CD14-positive monocyte (primary cell): Measurements from ENCODE around the gene GXYLT1. TPM values are rescaled to one million over a fixed set of nuclear protein-coding genes. Genes with fewer than 3 reads are reported as not detected.

Source experiments
- DNase-seq, 3 donors: peaks; one replicate each; pipeline ENCODE4 v3.0.0-alpha.2; 2011 to 2022
- H2AFZ ChIP-seq: 2 replicates; pipeline ENCODE4 v1.6.0; 2012; ENCODE audit warnings: mild to moderate bottlenecking, low read depth, low read length, inconsistent platforms; ENCODE audit not compliant: insufficient read depth, poor library complexity, severe bottlenecking
- H3K27ac ChIP-seq, 2 donors: 1 replicate in 1 of 2; 2 replicates in 1 of 2; pipeline ENCODE4 v1.5.1; 2012 to 2013; ENCODE audit warnings: low read length in 2 of 2, control low read depth in 1 of 2, inconsistent platforms in 1 of 2, low read depth in 1 of 2, mild to moderate bottlenecking in 1 of 2
- H3K27me3 ChIP-seq, 2 donors: one replicate each; pipeline versions ENCODE4 v1.6.0 to v1.6.1; 2011 to 2013; ENCODE audit warnings: low read length in 2 of 2; ENCODE audit not compliant: control insufficient read depth in 2 of 2, insufficient read depth in 2 of 2
- H3K36me3 ChIP-seq, 2 donors: replicated peaks in 1 of 2; 1 replicate in 1 of 2; 2 replicates in 1 of 2; pipeline versions ENCODE4 v1.5.1 to v1.6.1; 2012 to 2013; ENCODE audit warnings: low read length in 2 of 2, control low read depth in 1 of 2, inconsistent platforms in 1 of 2, mild to moderate bottlenecking in 1 of 2; ENCODE audit not compliant: insufficient read depth in 2 of 2, control insufficient read depth in 1 of 2
- H3K4me1 ChIP-seq, 2 donors: 1 replicate in 1 of 2; 2 replicates in 1 of 2; pipeline versions ENCODE4 v1.5.1 to v1.6.1; 2012 to 2013; ENCODE audit warnings: low read length in 2 of 2, control low read depth in 1 of 2, inconsistent platforms in 1 of 2, mild to moderate bottlenecking in 1 of 2, moderate library complexity in 1 of 2; ENCODE audit not compliant: insufficient read depth in 2 of 2, control insufficient read depth in 1 of 2
- H3K4me2 ChIP-seq: replicated peaks from 2 replicates; pipeline ENCODE3; 2012; ENCODE audit warnings: low read length, moderate library complexity, mild to moderate bottlenecking; ENCODE audit not compliant: poor library complexity, severe bottlenecking; ENCODE audit errors: extremely low read depth
- H3K4me3 ChIP-seq, 3 experiments: fragments of 200-600 bp in 1 of 3; sonication (generic) in 1 of 3; replicated peaks in 1 of 3; 1 replicate in 2 of 3; 2 replicates in 1 of 3; pipeline ENCODE4 v1.5.1; 2011 to 2013; ENCODE audit warnings: low read length in 3 of 3, mild to moderate bottlenecking in 3 of 3, control low read depth in 2 of 3, low read depth in 2 of 3, inconsistent platforms in 1 of 3, moderate library complexity in 1 of 3
- H3K79me2 ChIP-seq: 2 replicates; pipeline ENCODE4 v1.6.0; 2012; ENCODE audit warnings: mild to moderate bottlenecking, control low read depth, inconsistent platforms, low read length, moderate library complexity; ENCODE audit not compliant: insufficient read depth
- H3K9ac ChIP-seq: 2 replicates; pipeline ENCODE4 v1.6.0; 2017; ENCODE audit warnings: low read length, mild to moderate bottlenecking; ENCODE audit not compliant: insufficient read depth, poor library complexity, severe bottlenecking
- H3K9me3 ChIP-seq, 2 donors: replicated peaks in 1 of 2; 1 replicate in 1 of 2; 2 replicates in 1 of 2; pipeline versions ENCODE4 v1.5.1 to v1.6.1; 2012 to 2013; ENCODE audit warnings: low read length in 2 of 2, control low read depth in 1 of 2; ENCODE audit not compliant: control insufficient read depth in 1 of 2, insufficient read depth in 1 of 2
- H4K20me1 ChIP-seq: 2 replicates; pipeline ENCODE4 v1.6.0; 2012; ENCODE audit warnings: mild to moderate bottlenecking, low read length, control low read depth, moderate library complexity; ENCODE audit not compliant: insufficient read depth
- H3K27ac Mint-ChIP-seq, 7 donors: one replicate each; pipeline ENCODE4 v1.8.0; 2020; ENCODE audit warnings: mild to moderate bottlenecking in 7 of 7, mixed read lengths in 7 of 7, moderate library complexity in 6 of 7, inconsistent platforms in 2 of 7
- H3K27me3 Mint-ChIP-seq, 3 donors: one replicate each; pipeline ENCODE4 v1.8.0; 2021 to 2022; ENCODE audit warnings: low read depth in 3 of 3, mild to moderate bottlenecking in 3 of 3, mixed read lengths in 3 of 3, moderate library complexity in 3 of 3, inconsistent platforms in 1 of 3
- H3K36me3 Mint-ChIP-seq, 2 donors: one replicate each; pipeline ENCODE4 v1.8.0; 2020; ENCODE audit warnings: mixed read lengths in 2 of 2, inconsistent platforms in 1 of 2, mild to moderate bottlenecking in 1 of 2
- H3K4me1 Mint-ChIP-seq: one replicate; pipeline ENCODE4 v1.8.0; 2020; ENCODE audit warnings: mild to moderate bottlenecking, mixed read lengths
- H3K4me3 Mint-ChIP-seq, 2 donors: one replicate each; pipeline ENCODE4 v1.8.0; 2020; ENCODE audit warnings: mild to moderate bottlenecking in 2 of 2, mixed read lengths in 2 of 2, moderate library complexity in 1 of 2
- H3K9me3 Mint-ChIP-seq, 7 donors: one replicate each; pipeline ENCODE4 v1.8.0; 2020 to 2022; ENCODE audit warnings: mixed read lengths in 7 of 7, mild to moderate bottlenecking in 6 of 7, moderate library complexity in 6 of 7, inconsistent platforms in 2 of 7
- CTCF ChIP-seq: fragments of 200-600 bp; IDR thresholded peaks from one replicate; pipeline ENCODE4 v1.8.0; 2022; ENCODE audit warnings: antibody characterized with exemption, mild to moderate bottlenecking
- WGBS: methylation state at CpG from one replicate; pipeline ENCODE4 v1.1.5; 2013; ENCODE audit warnings: missing lambda C conversion rate; ENCODE audit not compliant: insufficient coverage; 5-methylcytosine and 5-hydroxymethylcytosine counted together
- intact Hi-C, 2 donors: fragments of 100-400 bp; cut with micrococcal nuclease; formaldehyde crosslinking; loops; one replicate each; pipeline versions ENCODE4 v1.15.0 to v1.15.1; 2023
- polyA plus RNA-seq, 3 donors: library from polyadenylated mRNA; depleted of rRNA in 1 of 3; unstranded in 2 of 3; stranded (reverse) in 1 of 3; fragments of 300-500 nt in 2 of 3; fragments of >200 nt in 1 of 3; fragmentation: Illumina TruSeq in 2 of 3; gene quantifications; 1 replicate in 2 of 3; 2 replicates in 1 of 3; pipeline ENCODE4 v1.2.3, GENCODE V29; 2012 to 2021

The GXYLT1 gene
- polyA plus RNA-seq, 3 donors = 2.5 to 7.1 (median 4.9) TPM

GRCh38 chr12:42145197-42145549, 499 bp upstream of the GXYLT1 start:
- Histone ChIP-seq H3K9ac (peak overlapping the region; percentile 75), H4K20me1 (peaks cover 24% of the 10 kb centered on the region), H3K4me3 (peak overlapping the region; percentile 62 to 90 (median 82)), H3K4me2 (peak overlapping the region; percentile 82), H2AFZ (peak overlapping the region; percentile 89), H3K9me3 (no peaks in the 10 kb centered on the region), H3K79me2 (peaks cover 40% of the 10 kb centered on the region), H3K27me3 (no peaks in the 10 kb centered on the region), H3K4me1 (peaks cover 16 to 34% of the 10 kb centered on the region in 2 donors), H3K27ac (peak overlapping the region; percentile 17 to 70), H3K36me3 (no peaks in the 10 kb centered on the region)
- peak overlapping the region; percentile 79 to 93 for H3K4me3 Mint-ChIP-seq
- H3K9me3 Mint-ChIP-seq = no peaks in the 10 kb centered on the region
- peaks cover 0 to 3% (median 3%) of the 10 kb centered on the region in 3 donors for H3K27me3 Mint-ChIP-seq
- H3K27ac Mint-ChIP-seq = peak overlapping the region; percentile 48 to 86 (median 66)
- 13% methylated on average over 4 of the region's 8 CpGs for WGBS
- DNase-seq = peak in 1 of 3 donors; percentile 8
- intact Hi-C loops = loop anchor here (10.0 kb wide), 2 partner anchors 90 to 180 kb away; partner anchors contain the start of genes PPHLN1 (in 1 of the 2), YAF2 (in 1 of the 2) and ZCRB1 (in 1 of the 2)
- peaks cover 0 to 4% of the 10 kb centered on the region in 2 donors for H3K36me3 Mint-ChIP-seq
- H3K4me1 Mint-ChIP-seq = peaks cover 38% of the 10 kb centered on the region
- no peak for TF ChIP-seq CTCF

- no peaks in the 10 kb centered on the region for H3K27me3 ChIP-seq
- DNase-seq = no peak
- no peaks in the 10 kb centered on the region for H3K9me3 ChIP-seq
- no peak for TF ChIP-seq CTCF
- peaks cover 16 to 34% of the 10 kb centered on the region in 2 donors for H3K4me1 ChIP-seq
- Mint-ChIP-seq H3K36me3 (peaks cover 0 to 4% of the 10 kb centered on the region in 2 donors), H3K4me1 (peaks cover 38% of the 10 kb centered on the region), H3K27me3 (peaks cover 0 to 3% (median 2%) of the 10 kb centered on the region in 3 donors), H3K4me3 (peak overlapping the region; percentile 97 to 98), H3K9me3 (no peaks in the 10 kb centered on the region), H3K27ac (peak overlapping the region; percentile 85 to 94 (median 91))
- peaks cover 51% of the 10 kb centered on the region for H3K79me2 ChIP-seq
- H3K4me3 ChIP-seq = peak overlapping the region; percentile 62 to 90 (median 82)
- H3K36me3 ChIP-seq = no peaks in the 10 kb centered on the region
- peaks cover 31% of the 10 kb centered on the region for H4K20me1 ChIP-seq
- peak overlapping the region; percentile 89 for H2AFZ ChIP-seq
- intact Hi-C loops = loop anchor here (10.0 kb wide), 2 partner anchors 91 to 181 kb away; partner anchors contain the start of genes PPHLN1 (in 1 of the 2), YAF2 (in 1 of the 2) and ZCRB1 (in 1 of the 2)
- H3K27ac ChIP-seq = peak overlapping the region; percentile 32 to 70
- peak overlapping the region; percentile 82 for H3K4me2 ChIP-seq
- peak overlapping the region; percentile 75 for H3K9ac ChIP-seq
- WGBS = 0% methylated on average over 18 of the region's 21 CpGs
Measured at GRCh38 chr12:42144158-42144407, 591 bp downstream of the GXYLT1 start.
